Mesenchymal stem cell (in vitro differentiated cells and primary cell): ENCODE results near the gene NR5A2.

Source experiments
- DNase-seq: peaks from one replicate; pipeline ENCODE4 v3.0.0-alpha.2; 2013
- H2AFZ ChIP-seq: one replicate; pipeline ENCODE4 v1.6.1; 2013; ENCODE audit warnings: low read depth, mild to moderate bottlenecking, control low read depth, inconsistent platforms, low read length, moderate library complexity
- H2AK5ac ChIP-seq: 2 replicates; pipeline ENCODE4 v1.6.1; 2013; ENCODE audit warnings: low read length, moderate library complexity, mild to moderate bottlenecking, inconsistent platforms; ENCODE audit not compliant: severe bottlenecking
- H2BK120ac ChIP-seq: one replicate; pipeline ENCODE4 v1.6.1; 2013; ENCODE audit warnings: low read depth, mild to moderate bottlenecking, inconsistent platforms, low read length, moderate library complexity
- H2BK12ac ChIP-seq, 2 experiments: one replicate each; pipeline ENCODE4 v1.6.1; 2013; ENCODE audit warnings: inconsistent platforms in 2 of 2, low read length in 2 of 2, mild to moderate bottlenecking in 2 of 2, moderate library complexity in 2 of 2, control low read depth in 1 of 2
- H2BK15ac ChIP-seq: one replicate; pipeline ENCODE4 v1.6.1; 2013; ENCODE audit warnings: mild to moderate bottlenecking, low read depth, inconsistent platforms; ENCODE audit not compliant: poor library complexity, severe bottlenecking
- H2BK5ac ChIP-seq: 2 replicates; pipeline ENCODE4 v1.6.1; 2013; ENCODE audit warnings: low read depth, mild to moderate bottlenecking, low read length, control low read depth, inconsistent platforms; ENCODE audit not compliant: poor library complexity, severe bottlenecking
- H3K14ac ChIP-seq, 2 experiments: one replicate each; pipeline ENCODE4 v1.6.1; 2013; ENCODE audit warnings: inconsistent platforms in 2 of 2, low read length in 2 of 2, control low read depth in 1 of 2, mild to moderate bottlenecking in 1 of 2, moderate library complexity in 1 of 2
- H3K18ac ChIP-seq, 2 experiments: one replicate each; pipeline ENCODE4 v1.6.1; 2013; ENCODE audit warnings: inconsistent platforms in 2 of 2, low read length in 2 of 2, control low read depth in 1 of 2, low read depth in 1 of 2, mild to moderate bottlenecking in 1 of 2
- H3K23ac ChIP-seq, 2 experiments: one replicate each; pipeline ENCODE4 v1.6.1; 2013; ENCODE audit warnings: inconsistent platforms in 2 of 2, low read length in 2 of 2, mild to moderate bottlenecking in 2 of 2, moderate library complexity in 2 of 2, control low read depth in 1 of 2
- H3K27ac ChIP-seq: 2 replicates; pipeline ENCODE4 v1.5.1; 2013; ENCODE audit warnings: mild to moderate bottlenecking, moderate library complexity, low read length, control low read depth, inconsistent platforms; ENCODE audit not compliant: poor library complexity, severe bottlenecking
- H3K27me3 ChIP-seq, 2 experiments: 2 replicates each; pipeline versions ENCODE4 v1.6.1 to v1.7.0; 2013; ENCODE audit warnings: low read length in 2 of 2, mild to moderate bottlenecking in 2 of 2, moderate library complexity in 2 of 2, control low read depth in 1 of 2, inconsistent platforms in 1 of 2; ENCODE audit not compliant: control insufficient read depth in 1 of 2, insufficient read depth in 1 of 2
- H3K36me3 ChIP-seq, 2 experiments: 2 replicates each; pipeline versions ENCODE4 v1.6.1 to v1.7.0; 2013; ENCODE audit warnings: low read length in 2 of 2, control low read depth in 1 of 2, inconsistent platforms in 1 of 2, low read depth in 1 of 2, mild to moderate bottlenecking in 1 of 2; ENCODE audit not compliant: insufficient read depth in 2 of 2, control insufficient read depth in 1 of 2
- H3K4ac ChIP-seq, 2 experiments: one replicate each; pipeline ENCODE4 v1.6.1; 2013; ENCODE audit warnings: inconsistent platforms in 2 of 2, low read length in 2 of 2, mild to moderate bottlenecking in 2 of 2, moderate library complexity in 2 of 2, control low read depth in 1 of 2, low read depth in 1 of 2
- H3K4me1 ChIP-seq: 2 replicates; pipeline ENCODE4 v1.6.1; 2013; ENCODE audit warnings: low read depth, low read length, control low read depth; ENCODE audit not compliant: control insufficient read depth, insufficient read depth
- H3K4me2 ChIP-seq: 2 replicates; pipeline ENCODE4 v1.6.1; 2013; ENCODE audit warnings: low read length, mild to moderate bottlenecking, inconsistent platforms; ENCODE audit not compliant: poor library complexity, severe bottlenecking
- H3K4me3 ChIP-seq, 2 experiments: 2 replicates each; pipeline versions ENCODE4 v1.5.1 to v1.7.0; 2013; ENCODE audit warnings: low read length in 2 of 2, mild to moderate bottlenecking in 2 of 2, control low read depth in 1 of 2, low read depth in 1 of 2; ENCODE audit not compliant: insufficient read depth in 1 of 2
- H3K79me1 ChIP-seq: replicated peaks from 2 replicates; pipeline ENCODE4 v1.6.1; 2013; ENCODE audit warnings: mild to moderate bottlenecking, control low read depth, low read length, inconsistent platforms; ENCODE audit not compliant: poor library complexity, severe bottlenecking
- H3K9ac ChIP-seq: 2 replicates; pipeline ENCODE4 v1.7.0; 2013; ENCODE audit warnings: mild to moderate bottlenecking, low read length, moderate library complexity
- H3K9me3 ChIP-seq: 2 replicates; pipeline ENCODE4 v1.7.0; 2013; ENCODE audit warnings: mild to moderate bottlenecking, low read length; ENCODE audit not compliant: control insufficient read depth
- H4K8ac ChIP-seq: one replicate; pipeline ENCODE4 v1.6.1; 2013; ENCODE audit warnings: inconsistent platforms, mild to moderate bottlenecking, low read length, moderate library complexity
- H4K91ac ChIP-seq: one replicate; pipeline ENCODE4 v1.6.1; 2013; ENCODE audit warnings: mild to moderate bottlenecking, low read length, inconsistent platforms
- WGBS: methylation state at CpG from one replicate; pipeline ENCODE4 v1.1.7; 2013; ENCODE audit warnings: mixed read lengths; 5-methylcytosine and 5-hydroxymethylcytosine counted together

The NR5A2 gene

GRCh38 chr1:200035956-200036618 is 8.6 kb downstream of the NR5A2 start:
- H3K79me1 ChIP-seq = no peaks in the 10 kb centered on the region
- H4K8ac ChIP-seq = no peak overlapping the region
- no peak overlapping the region for H4K91ac ChIP-seq
- no peak overlapping the region for H3K18ac ChIP-seq
- peaks cover 28% of the 10 kb centered on the region for H3K4me1 ChIP-seq
- peaks cover 96% of the 10 kb centered on the region in 2 experiments for H3K27me3 ChIP-seq
- no peak overlapping the region for H3K4me3 ChIP-seq
- peak; percentile 11 for DNase-seq
- H2AFZ ChIP-seq = no peak overlapping the region
- no peak overlapping the region for H3K9ac ChIP-seq
- no peak overlapping the region for H3K23ac ChIP-seq
- H2BK12ac ChIP-seq = no peak overlapping the region
- H3K14ac ChIP-seq = no peak overlapping the region
- no peak overlapping the region for H2BK120ac ChIP-seq
- no peak overlapping the region for H3K4me2 ChIP-seq
- 2% methylated on average over 27 of the region's 27 CpGs for WGBS
- H2AK5ac ChIP-seq = no peak overlapping the region
- H2BK5ac ChIP-seq = no peak overlapping the region
- H3K9me3 ChIP-seq = no peaks in the 10 kb centered on the region
- no peaks in the 10 kb centered on the region for H3K36me3 ChIP-seq
- no peak overlapping the region for H3K4ac ChIP-seq
- H3K27ac ChIP-seq = no peak overlapping the region
- H2BK15ac ChIP-seq = no peak overlapping the region

GRCh38 chr1:200036619-200037270 is 9.2 kb downstream of the NR5A2 start:
- no peak overlapping the region for H2BK120ac ChIP-seq
- peaks cover 98 to 99% of the 10 kb centered on the region in 2 experiments for H3K27me3 ChIP-seq
- H4K8ac ChIP-seq = no peak overlapping the region
- no peak overlapping the region for H4K91ac ChIP-seq
- no peak overlapping the region for H3K4ac ChIP-seq
- no peak overlapping the region for H3K14ac ChIP-seq
- H3K79me1 ChIP-seq = no peaks in the 10 kb centered on the region
- no peak overlapping the region for H3K4me2 ChIP-seq
- no peak overlapping the region for H3K9ac ChIP-seq
- no peaks in the 10 kb centered on the region for H3K36me3 ChIP-seq
- no peak overlapping the region for H3K18ac ChIP-seq
- DNase-seq = no peak
- H3K27ac ChIP-seq = no peak overlapping the region
- H3K4me1 ChIP-seq = peaks cover 28% of the 10 kb centered on the region
- H2BK15ac ChIP-seq = no peak overlapping the region
- no peak overlapping the region for H2AK5ac ChIP-seq
- no peak overlapping the region for H2BK12ac ChIP-seq
- no peaks in the 10 kb centered on the region for H3K9me3 ChIP-seq
- no peak overlapping the region for H3K23ac ChIP-seq
- H3K4me3 ChIP-seq = no peak overlapping the region
- H2BK5ac ChIP-seq = no peak overlapping the region
- H2AFZ ChIP-seq = no peak overlapping the region
- WGBS = 11% methylated on average over 16 of the region's 18 CpGs

- Histone ChIP-seq H3K79me1 (no peaks in the 10 kb centered on the region), H3K18ac (no peak overlapping the region)
- no CpG with 5 or more reads among the region's 2 CpGs for WGBS
These were observed 10.0 kb downstream of the NR5A2 start for GRCh38 chr1:200037501-200037900.

GRCh38 chr1:200037904-200038303 is 10.4 kb downstream of the NR5A2 start:
- H4K91ac ChIP-seq = no peak overlapping the region
- H3K4ac ChIP-seq = no peak overlapping the region
- no peak overlapping the region for H2AFZ ChIP-seq
- no peak overlapping the region for H2AK5ac ChIP-seq
- H2BK12ac ChIP-seq = no peak overlapping the region
- no peak overlapping the region for H2BK15ac ChIP-seq
- no peak overlapping the region for H2BK5ac ChIP-seq
- no peak overlapping the region for H3K14ac ChIP-seq
- H3K27ac ChIP-seq = no peak overlapping the region
- WGBS = 21% methylated on average over 7 of the region's 8 CpGs
- H3K4me1 ChIP-seq = peaks cover 36% of the 10 kb centered on the region
- no peak overlapping the region for H3K18ac ChIP-seq
- no peak overlapping the region for H3K4me3 ChIP-seq
- H3K36me3 ChIP-seq = no peaks in the 10 kb centered on the region
- no peaks in the 10 kb centered on the region for H3K79me1 ChIP-seq
- no peaks in the 10 kb centered on the region for H3K9me3 ChIP-seq
- H3K23ac ChIP-seq = no peak overlapping the region
- no peak overlapping the region for H3K4me2 ChIP-seq
- H2BK120ac ChIP-seq = no peak overlapping the region
- no peak for DNase-seq
- H3K9ac ChIP-seq = no peak overlapping the region
- no peak overlapping the region for H4K8ac ChIP-seq
- peaks cover 99 to 100% of the 10 kb centered on the region in 2 experiments for H3K27me3 ChIP-seq

More at GRCh38 chr1:200037501-200037900, 10.0 kb downstream of the NR5A2 start:
- Histone ChIP-seq H3K4me3 (no peak overlapping the region), H2BK15ac (no peak overlapping the region), H3K4ac (no peak overlapping the region), H2BK120ac (no peak overlapping the region), H3K27ac (no peak overlapping the region), H3K9me3 (no peaks in the 10 kb centered on the region), H3K4me1 (peaks cover 33% of the 10 kb centered on the region), H3K14ac (no peak overlapping the region), H2BK5ac (no peak overlapping the region), H2AFZ (no peak overlapping the region), H2BK12ac (no peak overlapping the region), H2AK5ac (no peak overlapping the region), H3K36me3 (no peaks in the 10 kb centered on the region), H3K9ac (no peak overlapping the region), H3K23ac (no peak overlapping the region), H4K91ac (no peak overlapping the region), H3K4me2 (no peak overlapping the region), H3K27me3 (peaks cover 98 to 99% of the 10 kb centered on the region in 2 experiments), H4K8ac (no peak overlapping the region)
- no peak for DNase-seq
